ENCODE measurements around the gene CDK9. TPM values are rescaled to one million over a fixed set of nuclear protein-coding genes. Genes with fewer than 3 reads are reported as not detected.

The CDK9 gene
- total RNA-seq, 1 experiment from 2014 or later = 48.7 TPM

DNA sequence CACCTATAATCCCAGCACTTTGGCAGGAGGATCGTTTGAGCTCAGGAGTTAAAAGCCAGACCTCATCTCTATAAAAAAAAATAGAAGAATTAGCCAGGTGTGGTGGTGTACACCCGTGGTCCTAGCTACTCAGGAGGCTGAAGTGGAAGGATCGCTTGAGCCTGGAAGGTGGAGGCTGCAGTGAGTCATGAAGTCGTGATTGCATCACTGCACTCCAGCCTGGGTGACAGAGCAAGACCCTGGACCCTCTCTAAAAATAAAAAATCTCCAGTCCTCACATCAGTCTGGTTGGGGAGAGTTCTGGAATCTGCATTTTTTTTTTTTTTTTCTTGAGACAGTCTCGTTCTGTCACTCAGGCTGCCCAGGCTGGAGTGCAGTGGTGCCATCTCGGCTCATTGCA, 26.2 kb downstream of the CDK9 start:
- in situ Hi-C loops (cut with HindIII; ENCODE audit: low pct_unique_long_range_greater_than_20kb, low sequenced_read_pairs) = no loop called here
- Histone ChIP-seq H3K27ac (ENCODE audit: low read length) (no peak overlapping the region), H3K27me3 (ENCODE audit: control insufficient read depth, insufficient read depth, low read length) (no peaks in the 10 kb centered on the region), H3K36me3 (ENCODE audit: control insufficient read depth, insufficient read depth, low read length) (no peaks in the 10 kb centered on the region), H3K9me3 (ENCODE audit: control insufficient read depth, insufficient read depth, low read depth, low read length) (no peaks in the 10 kb centered on the region), H3K4me1 (ENCODE audit: control insufficient read depth, insufficient read depth, low read length) (no peaks in the 10 kb centered on the region), H3K4me3 (ENCODE audit: low read depth in 2 of 2, low read length in 2 of 2) (no peak overlapping the region)
- BruUV-seq (replicated peaks) = no TSS peak
- ChIA-PET POLR2A (no interaction called here), CTCF (no interaction called here)
- TF ChIP-seq TCF7L2 (IDR thresholded peaks at IDR 0.05; ENCODE audit: low read depth, low read length) (no peak), SIN3A (IDR thresholded peaks at IDR 0.05; ENCODE audit: borderline replicate concordance, insufficient read depth, low read depth, low read length) (no peak), POLR2AphosphoS5 (IDR thresholded peaks at IDR 0.05; ENCODE audit: low read depth, low read length) (no peak)
- TF ChIP-seq, protein P1, sequence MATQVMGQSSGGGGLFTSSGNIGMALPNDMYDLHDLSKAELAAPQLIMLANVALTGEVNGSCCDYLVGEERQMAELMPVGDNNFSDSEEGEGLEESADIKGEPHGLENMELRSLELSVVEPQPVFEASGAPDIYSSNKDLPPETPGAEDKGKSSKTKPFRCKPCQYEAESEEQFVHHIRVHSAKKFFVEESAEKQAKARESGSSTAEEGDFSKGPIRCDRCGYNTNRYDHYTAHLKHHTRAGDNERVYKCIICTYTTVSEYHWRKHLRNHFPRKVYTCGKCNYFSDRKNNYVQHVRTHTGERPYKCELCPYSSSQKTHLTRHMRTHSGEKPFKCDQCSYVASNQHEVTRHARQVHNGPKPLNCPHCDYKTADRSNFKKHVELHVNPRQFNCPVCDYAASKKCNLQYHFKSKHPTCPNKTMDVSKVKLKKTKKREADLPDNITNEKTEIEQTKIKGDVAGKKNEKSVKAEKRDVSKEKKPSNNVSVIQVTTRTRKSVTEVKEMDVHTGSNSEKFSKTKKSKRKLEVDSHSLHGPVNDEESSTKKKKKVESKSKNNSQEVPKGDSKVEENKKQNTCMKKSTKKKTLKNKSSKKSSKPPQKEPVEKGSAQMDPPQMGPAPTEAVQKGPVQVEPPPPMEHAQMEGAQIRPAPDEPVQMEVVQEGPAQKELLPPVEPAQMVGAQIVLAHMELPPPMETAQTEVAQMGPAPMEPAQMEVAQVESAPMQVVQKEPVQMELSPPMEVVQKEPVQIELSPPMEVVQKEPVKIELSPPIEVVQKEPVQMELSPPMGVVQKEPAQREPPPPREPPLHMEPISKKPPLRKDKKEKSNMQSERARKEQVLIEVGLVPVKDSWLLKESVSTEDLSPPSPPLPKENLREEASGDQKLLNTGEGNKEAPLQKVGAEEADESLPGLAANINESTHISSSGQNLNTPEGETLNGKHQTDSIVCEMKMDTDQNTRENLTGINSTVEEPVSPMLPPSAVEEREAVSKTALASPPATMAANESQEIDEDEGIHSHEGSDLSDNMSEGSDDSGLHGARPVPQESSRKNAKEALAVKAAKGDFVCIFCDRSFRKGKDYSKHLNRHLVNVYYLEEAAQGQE (IDR thresholded peaks at IDR 0.05; ENCODE audit: insufficient read depth in 1 of 2, low read depth in 2 of 2, low read length in 1 of 2) = no peak
- TF ChIP-seq, protein P2, sequence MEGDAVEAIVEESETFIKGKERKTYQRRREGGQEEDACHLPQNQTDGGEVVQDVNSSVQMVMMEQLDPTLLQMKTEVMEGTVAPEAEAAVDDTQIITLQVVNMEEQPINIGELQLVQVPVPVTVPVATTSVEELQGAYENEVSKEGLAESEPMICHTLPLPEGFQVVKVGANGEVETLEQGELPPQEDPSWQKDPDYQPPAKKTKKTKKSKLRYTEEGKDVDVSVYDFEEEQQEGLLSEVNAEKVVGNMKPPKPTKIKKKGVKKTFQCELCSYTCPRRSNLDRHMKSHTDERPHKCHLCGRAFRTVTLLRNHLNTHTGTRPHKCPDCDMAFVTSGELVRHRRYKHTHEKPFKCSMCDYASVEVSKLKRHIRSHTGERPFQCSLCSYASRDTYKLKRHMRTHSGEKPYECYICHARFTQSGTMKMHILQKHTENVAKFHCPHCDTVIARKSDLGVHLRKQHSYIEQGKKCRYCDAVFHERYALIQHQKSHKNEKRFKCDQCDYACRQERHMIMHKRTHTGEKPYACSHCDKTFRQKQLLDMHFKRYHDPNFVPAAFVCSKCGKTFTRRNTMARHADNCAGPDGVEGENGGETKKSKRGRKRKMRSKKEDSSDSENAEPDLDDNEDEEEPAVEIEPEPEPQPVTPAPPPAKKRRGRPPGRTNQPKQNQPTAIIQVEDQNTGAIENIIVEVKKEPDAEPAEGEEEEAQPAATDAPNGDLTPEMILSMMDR (IDR thresholded peaks at IDR 0.05) = no peak
- DNase-seq (ENCODE audit: low read depth, low spot score) (no peak), ATAC-seq (no peak)
- intact Hi-C loops (cut with micrococcal nuclease; ENCODE audit: unreplicated experiment) = no loop called here

DNA sequence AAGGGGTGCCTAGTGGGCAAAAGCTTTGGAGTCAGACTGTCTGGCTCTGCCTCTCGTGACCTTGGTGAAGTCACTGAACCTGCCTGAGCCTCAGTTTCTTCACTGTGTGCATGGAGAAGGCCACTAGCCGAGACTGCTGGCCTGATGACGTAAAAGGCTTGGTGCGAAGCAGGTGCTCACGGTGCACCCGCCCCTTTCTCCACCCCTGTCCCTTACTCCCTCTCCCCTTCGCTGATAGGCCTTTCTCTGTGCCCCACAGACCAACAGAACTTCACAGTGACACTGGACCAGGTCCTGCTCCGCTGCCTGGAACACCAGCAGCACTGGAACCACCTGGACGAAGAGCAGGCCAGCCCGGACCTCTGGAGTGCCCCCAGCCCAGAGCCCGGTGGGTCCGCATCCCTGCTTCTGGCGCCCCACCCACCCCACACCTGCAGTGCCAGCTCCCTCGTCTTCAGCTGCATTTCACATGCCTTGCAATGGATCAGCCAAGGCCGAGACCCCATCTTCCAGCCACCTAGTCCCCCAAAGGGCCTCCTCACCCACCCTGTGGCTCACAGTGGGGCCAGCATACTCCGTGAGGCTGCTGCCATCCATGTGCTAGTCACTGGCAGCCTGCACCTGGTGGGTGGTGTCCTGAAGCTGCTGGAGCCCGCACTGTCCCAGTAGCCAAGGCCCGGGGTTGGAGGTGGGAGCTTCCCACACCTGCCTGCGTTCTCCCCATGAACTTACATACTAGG, 27.3 kb downstream of the CDK9 start:
- H3K9me3 ChIP-seq (ENCODE audit: control insufficient read depth, insufficient read depth, low read depth, low read length) = no peaks in the 10 kb centered on the region
- H3K4me3 ChIP-seq (ENCODE audit: low read depth in 2 of 2, low read length in 2 of 2) = no peak overlapping the region
- BruUV-seq (replicated peaks) = no TSS peak
- TF ChIP-seq POLR2AphosphoS5 (IDR thresholded peaks at IDR 0.05; ENCODE audit: low read depth, low read length) (no peak), TCF7L2 (IDR thresholded peaks at IDR 0.05; ENCODE audit: low read depth, low read length) (no peak), SIN3A (IDR thresholded peaks at IDR 0.05; ENCODE audit: borderline replicate concordance, insufficient read depth, low read depth, low read length) (no peak)
- TF ChIP-seq, protein P1 (IDR thresholded peaks at IDR 0.05; ENCODE audit: insufficient read depth in 1 of 2, low read depth in 2 of 2, low read length in 1 of 2) = no peak
- TF ChIP-seq, protein P2 (IDR thresholded peaks at IDR 0.05) = no peak
- ATAC-seq (no peak), DNase-seq (ENCODE audit: low read depth, low spot score) (no peak)
- no peak overlapping the region for H3K27ac ChIP-seq (ENCODE audit: low read length)
- H3K27me3 ChIP-seq (ENCODE audit: control insufficient read depth, insufficient read depth, low read length) = no peaks in the 10 kb centered on the region
- no peaks in the 10 kb centered on the region for H3K36me3 ChIP-seq (ENCODE audit: control insufficient read depth, insufficient read depth, low read length)
- ChIA-PET CTCF (no interaction called here), POLR2A (no interaction called here)
- H3K4me1 ChIP-seq (ENCODE audit: control insufficient read depth, insufficient read depth, low read length) = no peaks in the 10 kb centered on the region
- in situ Hi-C loops (cut with HindIII; ENCODE audit: low pct_unique_long_range_greater_than_20kb, low sequenced_read_pairs) (no loop called here), intact Hi-C loops (cut with micrococcal nuclease; ENCODE audit: unreplicated experiment) (no loop called here)
